HG03575 (cell line): Measurements from ENCODE around the gene ANO6.
"Not testable (repeated sequence)": the region's sequence is repeated elsewhere in the genome, so short reads cannot be mapped to it uniquely, and the experiment has no call there.

Experiments used
- ATAC-seq: cut with Tn5 transposase; IDR thresholded peaks from one replicate; pipeline ENCODE4 v1.9.1; 2021; ENCODE audit not compliant: unreplicated experiment, insufficient number of reproducible peaks, low FRiP score; ENCODE audit errors: extremely low read depth

Gene ANO6, protein sequence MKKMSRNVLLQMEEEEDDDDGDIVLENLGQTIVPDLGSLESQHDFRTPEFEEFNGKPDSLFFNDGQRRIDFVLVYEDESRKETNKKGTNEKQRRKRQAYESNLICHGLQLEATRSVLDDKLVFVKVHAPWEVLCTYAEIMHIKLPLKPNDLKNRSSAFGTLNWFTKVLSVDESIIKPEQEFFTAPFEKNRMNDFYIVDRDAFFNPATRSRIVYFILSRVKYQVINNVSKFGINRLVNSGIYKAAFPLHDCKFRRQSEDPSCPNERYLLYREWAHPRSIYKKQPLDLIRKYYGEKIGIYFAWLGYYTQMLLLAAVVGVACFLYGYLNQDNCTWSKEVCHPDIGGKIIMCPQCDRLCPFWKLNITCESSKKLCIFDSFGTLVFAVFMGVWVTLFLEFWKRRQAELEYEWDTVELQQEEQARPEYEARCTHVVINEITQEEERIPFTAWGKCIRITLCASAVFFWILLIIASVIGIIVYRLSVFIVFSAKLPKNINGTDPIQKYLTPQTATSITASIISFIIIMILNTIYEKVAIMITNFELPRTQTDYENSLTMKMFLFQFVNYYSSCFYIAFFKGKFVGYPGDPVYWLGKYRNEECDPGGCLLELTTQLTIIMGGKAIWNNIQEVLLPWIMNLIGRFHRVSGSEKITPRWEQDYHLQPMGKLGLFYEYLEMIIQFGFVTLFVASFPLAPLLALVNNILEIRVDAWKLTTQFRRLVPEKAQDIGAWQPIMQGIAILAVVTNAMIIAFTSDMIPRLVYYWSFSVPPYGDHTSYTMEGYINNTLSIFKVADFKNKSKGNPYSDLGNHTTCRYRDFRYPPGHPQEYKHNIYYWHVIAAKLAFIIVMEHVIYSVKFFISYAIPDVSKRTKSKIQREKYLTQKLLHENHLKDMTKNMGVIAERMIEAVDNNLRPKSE

DNA sequence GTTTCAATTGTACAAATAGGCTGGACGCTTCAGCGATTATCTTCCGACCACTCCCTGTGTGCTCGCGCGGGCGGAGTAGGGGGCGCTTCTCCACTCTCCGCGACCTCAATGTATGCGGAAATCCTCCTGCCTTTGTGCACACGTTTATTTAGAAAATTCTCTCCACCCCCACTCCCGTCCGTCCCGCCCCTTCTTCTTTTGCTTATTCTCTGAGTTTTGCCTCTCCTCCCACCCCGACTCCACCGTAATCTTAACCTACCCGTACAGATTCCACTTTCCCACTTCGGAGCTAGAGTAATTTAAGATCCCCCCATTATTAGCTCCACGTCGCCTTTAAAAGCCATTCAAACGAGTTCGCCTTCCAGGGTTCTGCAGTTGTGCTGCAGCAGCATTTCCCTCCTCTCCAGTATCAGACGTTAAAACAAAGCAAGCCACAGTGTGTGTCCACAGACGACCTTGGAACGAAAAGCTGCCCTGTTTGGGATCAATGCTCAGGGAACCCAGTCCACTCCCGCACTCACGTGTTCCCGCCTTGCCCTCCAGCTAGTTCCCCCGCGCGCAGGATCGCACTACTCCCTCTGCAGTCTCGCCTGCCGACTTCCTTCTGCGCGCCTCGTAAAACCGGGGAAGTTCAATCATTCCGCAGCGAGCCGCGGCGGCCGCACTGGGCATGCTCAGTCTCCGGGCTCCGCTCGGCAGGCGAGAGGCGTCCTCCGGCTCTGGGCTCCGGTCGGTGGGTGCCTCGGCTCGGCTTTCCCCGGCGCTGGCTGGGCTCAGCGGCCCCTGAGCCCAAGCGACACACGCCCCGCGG, at the start of gene ANO6:
Gene ANO6, plus strand, starts transcription at position 677 of the 811 bp plus-strand sequence. CDS start 227 bp downstream, outside the sequence.
- ATAC-seq, result peak; percentile 40

GRCh38 chr12:45168976-45169375, 46.9 kb upstream of the ANO6 start:
- ATAC-seq, result no peak

GRCh38 chr12:45170456-45171042, 45.3 kb upstream of the ANO6 start:
- ATAC-seq, result no peak

- ATAC-seq, result not testable (repeated sequence)
These were observed 42.6 kb upstream of the ANO6 start for GRCh38 chr12:45173293-45173692.

- ATAC-seq, result no peak
These were observed 41.3 kb upstream of the ANO6 start for GRCh38 chr12:45174595-45174994.

GRCh38 chr12:45178771-45179170, 37.1 kb upstream of the ANO6 start:
- no peak for ATAC-seq

- no peak for ATAC-seq
These were observed 33.4 kb upstream of the ANO6 start for GRCh38 chr12:45182511-45182910.

GRCh38 chr12:45183246-45183645, 32.6 kb upstream of the ANO6 start:
- ATAC-seq, result no peak

- no peak for ATAC-seq
These were observed 31.5 kb upstream of the ANO6 start for GRCh38 chr12:45184147-45184963.

DNA sequence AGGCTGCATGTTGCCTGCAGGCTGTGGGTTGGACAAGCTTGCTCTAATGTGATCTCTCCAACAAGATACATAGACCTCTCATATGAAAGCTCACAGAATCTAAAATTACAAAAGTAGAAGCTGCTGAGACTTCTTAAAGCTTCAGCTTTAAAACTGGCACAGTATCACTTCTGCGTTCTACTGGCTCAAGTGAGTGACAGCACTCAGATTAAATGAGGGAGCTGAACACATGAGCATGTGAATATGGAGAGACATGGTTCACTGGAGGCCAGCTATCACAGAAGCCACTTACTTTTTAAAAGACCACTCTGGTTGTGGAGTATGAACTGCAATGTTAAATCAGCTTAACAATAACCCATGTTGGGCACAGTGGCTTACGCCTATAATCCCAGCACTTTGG, 29.1 kb upstream of the ANO6 start:
- no peak for ATAC-seq

DNA sequence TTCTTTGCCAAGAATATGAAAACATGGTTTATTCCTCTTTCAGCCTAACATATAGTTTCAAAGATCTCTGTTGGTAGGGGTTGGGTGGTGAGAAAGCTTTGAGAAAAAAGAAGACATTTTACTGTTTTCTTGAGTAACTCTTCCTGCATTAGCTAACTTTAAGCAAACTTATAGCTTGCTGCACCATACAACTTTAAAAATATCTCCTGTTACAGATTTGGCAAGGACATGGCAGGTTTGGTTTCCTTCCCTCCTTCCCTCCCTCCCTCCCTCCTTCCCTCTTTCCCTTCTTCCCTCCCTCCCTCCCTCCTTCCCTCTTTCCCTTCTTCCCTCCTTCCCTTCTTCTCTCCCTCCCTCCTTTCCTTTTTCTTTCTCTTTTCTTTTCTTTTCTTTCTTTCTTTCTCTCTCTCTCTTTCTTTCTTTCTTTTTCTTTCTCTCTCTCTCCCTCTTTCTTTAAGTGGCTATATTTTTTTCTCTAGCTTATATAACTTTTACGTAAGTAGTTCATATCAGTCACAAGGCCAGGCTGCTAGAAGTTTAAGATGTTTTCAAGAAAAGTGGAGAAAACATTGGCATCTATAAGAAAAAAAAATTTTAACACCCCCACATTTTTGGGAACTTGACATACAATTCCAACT, 26.0 kb upstream of the ANO6 start:
- ATAC-seq, result no peak

GRCh38 chr12:45191239-45191638, 24.7 kb upstream of the ANO6 start:
- no peak for ATAC-seq

DNA sequence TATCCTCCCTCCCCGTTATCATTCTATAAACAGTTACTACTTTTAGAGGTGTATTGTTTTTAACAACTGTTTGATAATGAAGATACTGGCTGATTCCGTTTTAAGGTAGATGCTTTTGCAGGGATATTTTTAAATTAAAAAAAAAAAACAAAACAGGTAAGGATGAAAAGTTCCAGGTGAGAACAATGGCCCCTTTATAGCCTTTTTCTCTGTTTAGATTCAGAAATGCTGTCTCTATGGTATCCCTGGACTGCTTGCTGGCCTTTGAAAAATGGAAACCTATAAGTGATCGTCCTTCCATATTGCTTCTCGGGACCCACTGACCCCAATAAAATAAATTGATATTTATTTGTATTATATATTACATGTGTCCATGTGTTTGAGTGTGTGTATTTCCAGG, 23.2 kb upstream of the ANO6 start:
- ATAC-seq, result no peak

DNA sequence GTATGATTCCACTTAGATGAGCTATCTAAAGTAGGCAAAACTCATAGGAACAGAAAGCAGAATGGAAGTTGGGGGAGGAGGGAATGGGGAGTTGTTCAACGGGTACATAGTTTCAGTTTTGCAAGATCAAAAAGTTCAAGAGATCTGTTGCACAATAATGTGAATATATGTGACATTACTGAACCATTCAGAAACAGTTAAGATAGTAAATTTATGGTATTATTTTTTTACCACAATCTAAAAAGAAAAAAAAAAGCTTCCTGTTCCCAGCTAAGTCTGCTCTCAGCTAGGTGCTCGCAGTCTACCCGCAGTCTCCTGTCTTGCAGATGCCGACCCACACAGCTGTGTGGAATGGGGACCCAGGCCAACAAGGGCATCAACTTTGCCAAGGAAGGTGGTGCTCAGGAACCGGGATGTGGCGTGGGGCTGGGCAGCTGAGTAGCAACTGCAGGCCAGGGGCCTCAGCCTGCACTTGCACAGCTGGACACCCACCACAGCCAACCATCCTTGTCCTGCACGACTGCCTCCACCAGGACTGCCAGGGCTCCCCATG, 15.3 kb upstream of the ANO6 start:
- ATAC-seq, result no peak

GRCh38 chr12:45203767-45204166, 12.1 kb upstream of the ANO6 start:
- no peak for ATAC-seq

- no peak for ATAC-seq
These were observed 11.1 kb upstream of the ANO6 start for GRCh38 chr12:45204757-45205156.

DNA sequence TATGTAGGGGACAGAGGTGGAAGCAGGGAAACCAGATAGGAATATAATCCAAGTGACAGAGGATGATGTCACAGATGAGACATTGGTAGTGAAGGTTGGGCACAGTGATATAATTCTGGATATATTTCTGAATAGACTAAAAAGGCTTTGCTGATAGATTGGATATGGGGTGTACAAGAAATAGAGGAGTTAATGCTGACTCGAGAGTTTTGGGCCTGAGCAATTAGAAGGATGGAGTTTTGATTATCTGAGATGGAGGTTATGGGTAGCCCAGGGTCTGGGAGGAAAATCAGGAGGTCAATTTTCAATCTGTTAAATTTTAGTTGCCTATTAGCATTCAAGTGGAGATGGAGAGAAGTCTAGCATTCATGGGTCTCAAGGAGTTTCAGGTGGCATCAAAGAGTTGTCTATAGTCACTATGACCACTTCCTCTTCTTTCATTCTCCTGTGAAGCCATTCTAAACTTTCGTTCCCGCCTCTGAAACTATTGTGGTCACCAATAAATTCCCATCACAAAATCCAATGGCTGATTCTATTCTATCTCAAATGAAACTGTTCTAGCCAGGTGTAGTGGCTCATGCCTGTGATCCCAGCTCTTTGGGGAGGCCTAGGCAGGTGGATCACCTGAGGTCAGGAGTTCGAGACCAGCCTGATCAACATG, 10.6 kb upstream of the ANO6 start:
- ATAC-seq, result no peak
